B cell (primary cell): ENCODE results near the gene ZNF525. TPM values are rescaled to one million over a fixed set of nuclear protein-coding genes. Genes with fewer than 3 reads are reported as not detected.
"Not testable (repeated sequence)": the region's sequence is repeated elsewhere in the genome, so short reads cannot be mapped to it uniquely, and the experiment has no call there.

ENCODE experiments used
- ATAC-seq: fragments of 200-7000 bp; cut with Tn5 transposase; one replicate; pipeline ENCODE4 v1.10.0; 2021; ENCODE audit warnings: low read depth, mild to moderate bottlenecking, moderate number of reproducible peaks, moderate library complexity
- CTCF ChIA-PET: fragments of 350-600 bp; sonication (Branson Sonifier 250); formaldehyde crosslinking; loops from one replicate; lab custom pipeline; 2021; ENCODE audit warnings: antibody characterized with exemption, inconsistent platforms; lab: Charles Lee
- POLR2A ChIA-PET: fragments of 350-600 bp; sonication (Branson Sonifier 250); formaldehyde crosslinking; loops from one replicate; lab custom pipeline; 2021; ENCODE audit warnings: antibody characterized with exemption; lab: Charles Lee
- DNase-seq: peaks from one replicate; pipeline ENCODE4 v3.0.0; 2013
- H2AFZ ChIP-seq: 2 replicates; pipeline ENCODE4 v1.6.1; 2012; ENCODE audit warnings: mild to moderate bottlenecking, low read depth, low read length; ENCODE audit not compliant: insufficient read depth, poor library complexity, severe bottlenecking
- H3K27ac ChIP-seq, 2 donors: 1 replicate in 1 of 2; 2 replicates in 1 of 2; pipeline ENCODE4 v1.5.1; 2012 to 2013; ENCODE audit warnings: low read length in 2 of 2, mild to moderate bottlenecking in 2 of 2, moderate library complexity in 1 of 2
- H3K27me3 ChIP-seq, 4 experiments: fragments of 200-600 bp in 1 of 4; sonication (generic) in 1 of 4; replicated peaks in 1 of 4; 1 replicate in 2 of 4; 2 replicates in 2 of 4; pipeline versions ENCODE4 v1.6.1 to v1.7.0; 2013 to 2016; ENCODE audit warnings: low read length in 3 of 4, mild to moderate bottlenecking in 2 of 4, mixed read lengths in 1 of 4, moderate library complexity in 1 of 4; ENCODE audit not compliant: insufficient read depth in 4 of 4, control insufficient read depth in 3 of 4; ENCODE audit errors: control extremely low read depth in 1 of 4
- H3K36me3 ChIP-seq, 2 experiments: replicated peaks in 1 of 2; 1 replicate in 1 of 2; 2 replicates in 1 of 2; pipeline versions ENCODE4 v1.6.1 to v1.7.1; 2013; ENCODE audit warnings: low read length in 1 of 2; ENCODE audit not compliant: insufficient read depth in 2 of 2, control insufficient read depth in 1 of 2; ENCODE audit errors: control extremely low read depth in 1 of 2, extremely low read depth in 1 of 2
- H3K4me1 ChIP-seq, 2 donors: fragments of 200-600 bp in 1 of 2; sonication (generic) in 1 of 2; 1 replicate in 1 of 2; 2 replicates in 1 of 2; pipeline versions ENCODE4 v1.5.1 to v1.6.1; 2013 to 2017; ENCODE audit warnings: low read length in 2 of 2; ENCODE audit not compliant: control insufficient read depth in 2 of 2, insufficient read depth in 2 of 2
- H3K4me2 ChIP-seq: replicated peaks from 2 replicates; pipeline ENCODE3; 2012; ENCODE audit warnings: mild to moderate bottlenecking, low read depth, low read length; ENCODE audit not compliant: poor library complexity, severe bottlenecking
- H3K4me3 ChIP-seq, 5 experiments: fragments of 200-600 bp in 1 of 5; sonication (generic) in 1 of 5; 1 replicate in 3 of 5; 2 replicates in 2 of 5; pipeline versions ENCODE4 v1.5.1 to v1.7.0; 2011 to 2016; ENCODE audit warnings: low read length in 4 of 5, mild to moderate bottlenecking in 4 of 5, low read depth in 2 of 5, control low read depth in 1 of 5, moderate library complexity in 1 of 5; ENCODE audit not compliant: insufficient read depth in 1 of 5; ENCODE audit errors: control extremely low read depth in 1 of 5, extremely low read depth in 1 of 5
- H3K79me2 ChIP-seq: fragments of 200-600 bp; sonication (generic); one replicate; pipeline ENCODE4 v1.6.0; 2016; ENCODE audit warnings: low read length; ENCODE audit not compliant: control insufficient read depth, insufficient read depth
- H3K9ac ChIP-seq: fragments of 200-600 bp; sonication (generic); 2 replicates; pipeline ENCODE4 v1.6.1; 2017; ENCODE audit warnings: mild to moderate bottlenecking, low read length, moderate library complexity
- H3K9me3 ChIP-seq, 3 donors: one replicate each; pipeline versions ENCODE4 v1.6.1 to v1.7.1; 2013; ENCODE audit warnings: low read length in 2 of 3; ENCODE audit not compliant: control insufficient read depth in 2 of 3, insufficient read depth in 1 of 3; ENCODE audit errors: control extremely low read depth in 1 of 3
- H4K20me1 ChIP-seq: 2 replicates; pipeline ENCODE4 v1.6.0; 2012; ENCODE audit warnings: mild to moderate bottlenecking, low read length; ENCODE audit not compliant: insufficient read depth, control insufficient read depth, poor library complexity, severe bottlenecking
- H3K27ac Mint-ChIP-seq: one replicate; pipeline ENCODE4 v1.8.0; 2021; ENCODE audit warnings: mixed read lengths
- H3K27me3 Mint-ChIP-seq: one replicate; pipeline ENCODE4 v1.8.0; 2021; ENCODE audit warnings: mixed read lengths
- H3K4me1 Mint-ChIP-seq: one replicate; pipeline ENCODE4 v1.8.0; 2021; ENCODE audit warnings: mixed read lengths
- H3K4me3 Mint-ChIP-seq: one replicate; pipeline ENCODE4 v1.8.0; 2021; ENCODE audit warnings: mixed read lengths
- H3K9me3 Mint-ChIP-seq: one replicate; pipeline ENCODE4 v1.8.0; 2022; ENCODE audit warnings: mixed read lengths; ENCODE audit not compliant: insufficient read depth
- CTCF ChIP-seq: fragments of 200-600 bp; IDR thresholded peaks from one replicate; pipeline ENCODE4 v1.8.0; 2022; ENCODE audit warnings: antibody characterized with exemption, mild to moderate bottlenecking
- EZH2 ChIP-seq: IDR thresholded peaks from 2 replicates; pipeline ENCODE4 v1.6.1; 2012; ENCODE audit warnings: borderline replicate concordance, low read depth, mild to moderate bottlenecking, moderate library complexity, low read length; ENCODE audit not compliant: insufficient read depth, poor library complexity, severe bottlenecking
- WGBS: methylation state at CpG from one replicate; pipeline ENCODE4 v1.1.5; 2013; ENCODE audit warnings: missing lambda C conversion rate; ENCODE audit not compliant: insufficient coverage; 5-methylcytosine and 5-hydroxymethylcytosine counted together
- intact Hi-C: fragments of 100-400 bp; cut with micrococcal nuclease; formaldehyde crosslinking; loops from one replicate; pipeline ENCODE4 v1.10.0; 2022
- polyA plus RNA-seq: library from polyadenylated mRNA; depleted of rRNA; stranded (reverse); fragments of >200 nt; gene quantifications from 2 replicates; pipeline ENCODE4 v1.2.3, GENCODE V29; 2012
- total RNA-seq, 2 donors: library from RNA; stranded (reverse); fragments of 120-200 nt in 1 of 2; gene quantifications; 1 replicate in 1 of 2; 2 replicates in 1 of 2; pipeline versions ENCODE4 v1.2.3 to v1.2.4, GENCODE V29; 2013 to 2022

ZNF525 gene
- total and polyA plus RNA-seq, 2 donors (not counting 1 experiment from before 2014, with no cell fraction given), result 7.5 to 33.8 TPM

- DNase-seq, H3K9me3 Mint-ChIP-seq, H3K4me3 Mint-ChIP-seq, H3K4me3 ChIP-seq, H3K4me1 Mint-ChIP-seq, H3K9ac ChIP-seq, H3K4me1 ChIP-seq, H3K4me2 ChIP-seq, H3K27ac ChIP-seq, H2AFZ ChIP-seq, H3K27ac Mint-ChIP-seq, H3K27me3 Mint-ChIP-seq, H3K36me3 ChIP-seq, H3K79me2 ChIP-seq, H3K27me3 ChIP-seq, ATAC-seq, POLR2A ChIA-PET, H4K20me1 ChIP-seq: not testable (repeated sequence)
- intact Hi-C loops, result loop anchor here (10.0 kb wide), 1 partner anchor 415 kb away; no protein-coding TSS in a partner anchor
- 97% methylated on average over 5 of the region's 10 CpGs for WGBS
- CTCF ChIA-PET, result interaction anchor here (2.6 kb wide), 1 partner anchor 165 kb away, joined by 12 read pairs; no protein-coding TSS in a partner anchor
- peaks cover 7 to 50% (median 32%) of the 10 kb centered on the region in 3 donors for H3K9me3 ChIP-seq
Measured at GRCh38 chr19:53360056-53360455, 5.4 kb upstream of the ZNF525 start.

- peaks cover 9 to 11% of the 10 kb centered on the region in 2 donors for H3K4me1 ChIP-seq
- ATAC-seq (peak; percentile 18), DNase-seq (no peak)
- Mint-ChIP-seq H3K27me3 (no peaks in the 10 kb centered on the region), H3K4me1 (peaks cover 25% of the 10 kb centered on the region), H3K4me3 (peak overlapping the region; percentile 93), H3K9me3 (no peaks in the 10 kb centered on the region), H3K27ac (peak overlapping the region; percentile 94)
- ChIA-PET POLR2A (interaction anchor here (0.6 kb wide), 1 partner anchor 155 kb away, joined by 4 read pairs; no protein-coding TSS in a partner anchor), CTCF (interaction anchor here (1.9 kb wide), 1 partner anchor 171 kb away, joined by 9 read pairs; no protein-coding TSS in a partner anchor)
- H3K4me2 ChIP-seq, result peak overlapping the region; percentile 95
- peaks cover 0 to 20% (median 1%) of the 10 kb centered on the region in 3 donors for H3K9me3 ChIP-seq
- WGBS, result under 1% methylated on average over 26 of the region's 32 CpGs
- H3K9ac ChIP-seq, result peak overlapping the region; percentile 89
- H3K36me3 ChIP-seq, result peaks cover 0 to 2% of the 10 kb centered on the region in 2 experiments
- peaks cover 39% of the 10 kb centered on the region for H3K79me2 ChIP-seq
- peak overlapping the region; percentile 93 for H2AFZ ChIP-seq
- H3K27ac ChIP-seq, result peak overlapping the region; percentile 66 to 91
- intact Hi-C loops, result loop anchor here (1.0 to 10.0 kb wide), 8 partner anchors 29 to 765 kb away; partner anchors contain the start of genes ZNF320, ZNF761, ZNF765 and ZNF813
- no peaks in the 10 kb centered on the region for H4K20me1 ChIP-seq
- H3K27me3 ChIP-seq, result no peaks in the 10 kb centered on the region
- H3K4me3 ChIP-seq, result peak overlapping the region; percentile 79 to 99 (median 90)
- TF ChIP-seq CTCF, result no peak
- TF ChIP-seq EZH2, result no peak
Measured at GRCh38 chr19:53365899-53366493, 491 bp downstream of the ZNF525 start.
